DOHH2 (cell line): ENCODE measurements around the gene CTSE.

Source experiments
- H3F3A ChIP-seq: fragments of 200-600 bp; sonication (generic), shearing (Covaris generic); 2 replicates; pipeline ENCODE4 v1.6.0; 2016; ENCODE audit warnings: antibody characterized with exemption, mild to moderate bottlenecking; ENCODE audit not compliant: control insufficient read depth, insufficient read depth
- H3K27ac ChIP-seq: fragments of 200-600 bp; sonication (generic); 2 replicates; pipeline ENCODE4 v1.5.1; 2014; ENCODE audit warnings: low read depth, mild to moderate bottlenecking, low read length, moderate library complexity
- H3K27me3 ChIP-seq: fragments of 200-600 bp; sonication (generic); 2 replicates; pipeline ENCODE4 v1.6.1; 2014; ENCODE audit warnings: mild to moderate bottlenecking, low read length, mixed read lengths; ENCODE audit not compliant: control insufficient read depth
- H3K36me3 ChIP-seq: fragments of 200-600 bp; sonication (generic); 2 replicates; pipeline ENCODE4 v1.6.1; 2014; ENCODE audit warnings: mild to moderate bottlenecking, low read length, moderate library complexity, mixed read lengths; ENCODE audit not compliant: control insufficient read depth
- H3K4me1 ChIP-seq: fragments of 200-600 bp; sonication (generic); 2 replicates; pipeline ENCODE4 v1.6.1; 2014; ENCODE audit warnings: mild to moderate bottlenecking, low read length, mixed read lengths; ENCODE audit not compliant: control insufficient read depth
- H3K4me2 ChIP-seq: fragments of 200-600 bp; sonication (generic); 2 replicates; pipeline ENCODE4 v1.6.0; 2014; ENCODE audit warnings: mild to moderate bottlenecking, low read length, moderate library complexity
- H3K4me3 ChIP-seq: fragments of 200-600 bp; sonication (generic); 2 replicates; pipeline ENCODE4 v1.5.1; 2014; ENCODE audit warnings: mild to moderate bottlenecking, low read length, mixed read lengths
- H3K79me2 ChIP-seq: fragments of 200-600 bp; sonication (generic); 2 replicates; pipeline ENCODE4 v1.6.1; 2014; ENCODE audit warnings: mild to moderate bottlenecking, low read length, mixed read lengths; ENCODE audit not compliant: control insufficient read depth
- H3K9me2 ChIP-seq: fragments of 200-600 bp; sonication (generic); replicated peaks from 2 replicates; pipeline ENCODE4 v1.6.1; 2014; ENCODE audit warnings: mild to moderate bottlenecking, low read length, mixed read lengths; ENCODE audit not compliant: control insufficient read depth
- H3K9me3 ChIP-seq: fragments of 200-600 bp; sonication (generic); 2 replicates; pipeline ENCODE4 v1.6.1; 2014; ENCODE audit warnings: antibody characterized with exemption, low read length, mixed read lengths; ENCODE audit not compliant: control insufficient read depth, insufficient read depth
- H4K20me1 ChIP-seq: fragments of 200-600 bp; sonication (generic); 2 replicates; pipeline ENCODE4 v1.6.0; 2014; ENCODE audit warnings: low read depth, mild to moderate bottlenecking, antibody characterized with exemption, low read length, moderate library complexity; ENCODE audit not compliant: control insufficient read depth, insufficient read depth
- CTCF ChIP-seq: fragments of 200-600 bp; sonication (generic); IDR thresholded peaks from one replicate; pipeline ENCODE4 v1.5.1; 2014; ENCODE audit warnings: antibody characterized with exemption, mild to moderate bottlenecking, low read depth, low read length; ENCODE audit not compliant: poor library complexity, severe bottlenecking
- EZH2phosphoT487 ChIP-seq: fragments of 200-600 bp; sonication (generic); IDR thresholded peaks from 2 replicates; pipeline ENCODE4 v1.6.1; 2017; ENCODE audit warnings: borderline replicate concordance, mild to moderate bottlenecking, antibody characterized with exemption, low read length, moderate library complexity, mixed read lengths

Gene CTSE

GRCh38 chr1:205971082-205971481 lies 52.6 kb downstream of the CTSE start:
- Histone ChIP-seq H3F3A (0 out of 2 replicates have a peak, but pooled peaks cover 3% of the 10 kb centered on the region), H3K9me2 (no peaks in the 10 kb centered on the region), H3K4me2 (no peak overlapping the region), H3K79me2 (no peaks in the 10 kb centered on the region), H3K4me3 (no peak overlapping the region), H3K4me1 (no peaks in the 10 kb centered on the region), H3K9me3 (no peaks in the 10 kb centered on the region; the same call in 1 of the 2 replicates), H4K20me1 (no peaks in the 10 kb centered on the region), H3K27me3 (no peaks in the 10 kb centered on the region), H3K27ac (no peak overlapping the region), H3K36me3 (no peaks in the 10 kb centered on the region)
- no peak for TF ChIP-seq EZH2phosphoT487
- TF ChIP-seq CTCF, result no peak

- H3K4me2 ChIP-seq, result no peak overlapping the region
- H3K36me3 ChIP-seq, result no peaks in the 10 kb centered on the region
- no peaks in the 10 kb centered on the region for H3K9me2 ChIP-seq
- H3K4me3 ChIP-seq, result no peak overlapping the region
- peaks cover 3% of the 10 kb centered on the region for H3K4me1 ChIP-seq
- H3K27me3 ChIP-seq, result no peaks in the 10 kb centered on the region
- H3F3A ChIP-seq, result 0 out of 2 replicates have a peak, but pooled peaks cover 3% of the 10 kb centered on the region
- no peaks in the 10 kb centered on the region for H3K79me2 ChIP-seq
- no peaks in the 10 kb centered on the region; the same call in 1 of the 2 replicates for H3K9me3 ChIP-seq
- no peak overlapping the region for H3K27ac ChIP-seq
- no peaks in the 10 kb centered on the region for H4K20me1 ChIP-seq
- TF ChIP-seq EZH2phosphoT487 (no peak), CTCF (no peak)
These were observed 53.2 kb downstream of the CTSE start for GRCh38 chr1:205970486-205970885.

GRCh38 chr1:205969229-205969628 lies 54.5 kb downstream of the CTSE start:
- H3K4me1 ChIP-seq, result peaks cover 6% of the 10 kb centered on the region
- no peak overlapping the region for H3K27ac ChIP-seq
- no peaks in the 10 kb centered on the region for H3K36me3 ChIP-seq
- H3K27me3 ChIP-seq, result 0 out of 2 replicates have a peak, but pooled peaks cover 3% of the 10 kb centered on the region
- no peak overlapping the region for H3K4me2 ChIP-seq
- no peak overlapping the region for H3K4me3 ChIP-seq
- H3K79me2 ChIP-seq, result no peaks in the 10 kb centered on the region
- 0 out of 2 replicates have a peak, but pooled peaks cover 3% of the 10 kb centered on the region for H3F3A ChIP-seq
- H3K9me2 ChIP-seq, result no peaks in the 10 kb centered on the region
- TF ChIP-seq CTCF (no peak), EZH2phosphoT487 (no peak)
- no peaks in the 10 kb centered on the region for H4K20me1 ChIP-seq
- H3K9me3 ChIP-seq, result no peaks in the 10 kb centered on the region; the same call in 1 of the 2 replicates
